Measurements from ENCODE around the gene NRXN2. TPM values are rescaled to one million over a fixed set of nuclear protein-coding genes. Genes with fewer than 3 reads are reported as not detected.

Gene NRXN2
- total and polyA plus RNA-seq, 10 of the 15 experiments (the other 5 are each of a cell fraction or from before 2014, with no cell fraction given), result 0.03 to 1.4 (median 0.23) TPM

DNA sequence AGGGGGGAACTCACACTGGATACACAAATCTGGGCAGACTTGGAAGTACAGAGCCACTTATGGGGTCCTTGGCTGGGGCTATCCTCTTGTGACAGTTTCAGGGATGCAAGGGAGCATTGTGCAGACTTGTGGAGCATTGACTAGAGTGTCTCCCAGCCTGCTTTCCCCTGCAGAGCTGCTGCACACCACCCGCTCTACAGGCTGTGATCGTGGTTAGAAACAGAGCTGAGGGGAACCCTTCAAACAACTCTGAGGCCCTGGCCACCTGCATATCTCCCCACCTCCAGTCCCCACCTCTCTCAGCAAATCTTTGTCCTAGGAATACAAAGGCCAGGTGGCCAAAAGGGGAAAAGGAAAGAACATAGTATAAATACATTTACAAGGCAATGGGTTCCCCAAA is 64.7 kb downstream of the NRXN2 start:
- intact Hi-C loops (cut with micrococcal nuclease; ENCODE audit: unreplicated experiment), result no loop called here
- CTCF ChIA-PET, result interaction anchor here (1.1 to 1.5 kb wide), 3 partner anchors 11 to 43 kb away, joined by 3 to 4 read pairs (median 3); no protein-coding TSS in a partner anchor

More for the DNA sequence above, 64.7 kb downstream of the NRXN2 start:
- Histone ChIP-seq H3K9me3 (replicated peaks; ENCODE audit: control insufficient read depth, insufficient read depth, low read length) (no peaks in the 10 kb centered on the region), H3K27me3 (replicated peaks in 1 of 2; ENCODE audit: control insufficient read depth in 2 of 2, insufficient read depth in 2 of 2, low read length in 1 of 2) (no peaks in the 10 kb centered on the region), H3K79me2 (ENCODE audit: control insufficient read depth, insufficient read depth, low read length) (no peaks in the 10 kb centered on the region), H3K4me2 (ENCODE audit: control insufficient read depth, insufficient read depth) (no peak overlapping the region), H3K9ac (ENCODE audit: control insufficient read depth, insufficient read depth, low read length) (no peak overlapping the region), H3K27ac (ENCODE audit: control insufficient read depth, insufficient read depth) (no peak overlapping the region), H2AFZ (ENCODE audit: control insufficient read depth, low read depth, low read length) (no peak overlapping the region), H3K4me1 (ENCODE audit: control insufficient read depth, insufficient read depth, low read length) (peaks cover 9% of the 10 kb centered on the region), H4K20me1 (ENCODE audit: control insufficient read depth, insufficient read depth) (no peaks in the 10 kb centered on the region), H3K36me3 (ENCODE audit: control insufficient read depth in 2 of 2, insufficient read depth in 2 of 2, low read length in 1 of 2) (no peaks in the 10 kb centered on the region), H3K4me3 (no peak overlapping the region)
- ATAC-seq, result no peak
- BruUV-seq (replicated peaks), result no TSS peak
- SMC1A ChIA-PET (ENCODE audit: uncharacterized antibody, unreplicated experiment), result interaction anchor here (1.2 kb wide), 1 partner anchor 16 kb away, joined by 5 read pairs; no protein-coding TSS in a partner anchor
- RAD21 ChIA-PET (ENCODE audit: unreplicated experiment), result interaction anchor here (1.4 kb wide), 1 partner anchor 21 kb away, joined by 4 read pairs; no protein-coding TSS in a partner anchor
- TF ChIP-seq PAX8 (IDR thresholded peaks at IDR 0.05) (no peak), ZSCAN29 (IDR thresholded peaks at IDR 0.05) (no peak), RAD21 (IDR thresholded peaks at IDR 0.05; ENCODE audit: insufficient read depth, low read depth, low read length) (no peak), MEF2A (IDR thresholded peaks at IDR 0.05; ENCODE audit: insufficient read depth, low read depth, low read length) (no peak), TCF3 (IDR thresholded peaks at IDR 0.05; ENCODE audit: borderline replicate concordance, insufficient read depth, low read depth, low read length) (no peak), JUND (IDR thresholded peaks at IDR 0.05; ENCODE audit: low read depth, low read length) (no peak), TCF7 (IDR thresholded peaks at IDR 0.05; ENCODE audit: borderline replicate concordance) (no peak), MYB (IDR thresholded peaks at IDR 0.05; ENCODE audit: borderline replicate concordance, low read depth, low read length) (no peak), ZNF592 (IDR thresholded peaks at IDR 0.05) (no peak), SREBF1 (IDR thresholded peaks at IDR 0.05; ENCODE audit: low read length) (no peak), SMAD1 (IDR thresholded peaks at IDR 0.05; ENCODE audit: low read depth, partially characterized antibody) (no peak), KAT2A (conservative IDR thresholded peaks at IDR 0.05; ENCODE audit: control insufficient read depth, low read depth, low read length) (no peak)
- TF ChIP-seq, protein P1, sequence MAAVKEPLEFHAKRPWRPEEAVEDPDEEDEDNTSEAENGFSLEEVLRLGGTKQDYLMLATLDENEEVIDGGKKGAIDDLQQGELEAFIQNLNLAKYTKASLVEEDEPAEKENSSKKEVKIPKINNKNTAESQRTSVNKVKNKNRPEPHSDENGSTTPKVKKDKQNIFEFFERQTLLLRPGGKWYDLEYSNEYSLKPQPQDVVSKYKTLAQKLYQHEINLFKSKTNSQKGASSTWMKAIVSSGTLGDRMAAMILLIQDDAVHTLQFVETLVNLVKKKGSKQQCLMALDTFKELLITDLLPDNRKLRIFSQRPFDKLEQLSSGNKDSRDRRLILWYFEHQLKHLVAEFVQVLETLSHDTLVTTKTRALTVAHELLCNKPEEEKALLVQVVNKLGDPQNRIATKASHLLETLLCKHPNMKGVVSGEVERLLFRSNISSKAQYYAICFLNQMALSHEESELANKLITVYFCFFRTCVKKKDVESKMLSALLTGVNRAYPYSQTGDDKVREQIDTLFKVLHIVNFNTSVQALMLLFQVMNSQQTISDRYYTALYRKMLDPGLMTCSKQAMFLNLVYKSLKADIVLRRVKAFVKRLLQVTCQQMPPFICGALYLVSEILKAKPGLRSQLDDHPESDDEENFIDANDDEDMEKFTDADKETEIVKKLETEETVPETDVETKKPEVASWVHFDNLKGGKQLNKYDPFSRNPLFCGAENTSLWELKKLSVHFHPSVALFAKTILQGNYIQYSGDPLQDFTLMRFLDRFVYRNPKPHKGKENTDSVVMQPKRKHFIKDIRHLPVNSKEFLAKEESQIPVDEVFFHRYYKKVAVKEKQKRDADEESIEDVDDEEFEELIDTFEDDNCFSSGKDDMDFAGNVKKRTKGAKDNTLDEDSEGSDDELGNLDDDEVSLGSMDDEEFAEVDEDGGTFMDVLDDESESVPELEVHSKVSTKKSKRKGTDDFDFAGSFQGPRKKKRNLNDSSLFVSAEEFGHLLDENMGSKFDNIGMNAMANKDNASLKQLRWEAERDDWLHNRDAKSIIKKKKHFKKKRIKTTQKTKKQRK (IDR thresholded peaks at IDR 0.05; ENCODE audit: low read depth, low read length), result no peak
- no peak for DNase-seq (ENCODE audit: low read depth, low spot score)
- FAIRE-seq, result no peak
- in situ Hi-C loops (cut with MboI), result no loop called here
- WGBS (ENCODE audit: insufficient coverage, insufficient replicate concordance, low lambda C conversion rate, missing lambda C conversion rate), result 0% methylated on average over 2 of the region's 2 CpGs
- POLR2A ChIA-PET, result no interaction called here
